HepG2 (cell line): Measurements from ENCODE around the gene CHAF1A. TPM values are rescaled to one million over a fixed set of nuclear protein-coding genes. Genes with fewer than 3 reads are reported as not detected.

Source experiments
- ATAC-seq: fragments of 200-7000 bp; cut with Tn5 transposase; 3 replicates; pipeline ENCODE4 v1.9.1; 2020; ENCODE audit warnings: mild to moderate bottlenecking, moderate library complexity
- BruUV-seq: library from RNA; stranded (reverse); fragments of 400-500 nt; replicated peaks from 2 replicates; lab custom pipeline; 2021; lab: Mats Ljungman, UMichigan
- CTCF ChIA-PET: fragments of 300-600 bp; formaldehyde crosslinking; extraction: SDS; loops from one replicate; lab custom pipeline; 2021; ENCODE audit warnings: low total read pairs, inconsistent platforms, low intra/inter-chr PET ratio; lab: Yijun Ruan, JAX
- POLR2A ChIA-PET: fragments of 350-600 bp; sonication (Branson Sonifier 250); formaldehyde crosslinking; loops from one replicate; lab custom pipeline; 2020; ENCODE audit warnings: antibody characterized with exemption, inconsistent platforms; lab: Yijun Ruan, JAX
- DNase-seq: peaks from one replicate; pipeline ENCODE4 v3.0.0-alpha.2; 2015; ENCODE audit warnings: low spot score
- FAIRE-seq: peaks from 3 replicates; lab custom pipeline; 2011; peaks lifted over from hg19 to GRCh38; lab: Jason Lieb, UNC
- H2AFZ ChIP-seq: one replicate; pipeline ENCODE4 v1.6.1; 2011; ENCODE audit warnings: low read length, inconsistent platforms
- H3K27ac ChIP-seq: fragments of 300-600 bp; 3 replicates; pipeline ENCODE4 v1.8.0; 2011; ENCODE audit warnings: mixed run types, mild to moderate bottlenecking, mixed read lengths, low read length, inconsistent platforms; ENCODE audit not compliant: insufficient read depth; ENCODE audit errors: extremely low read length
- H3K27me3 ChIP-seq, 2 experiments: fragments of 200-600 bp in 1 of 2; 2 replicates in 1 of 2; 3 replicates in 1 of 2; pipeline versions ENCODE4 v1.6.0 to v1.8.0; 2011; ENCODE audit warnings: low read length in 2 of 2, mild to moderate bottlenecking in 2 of 2, moderate library complexity in 2 of 2, inconsistent platforms in 1 of 2; ENCODE audit not compliant: insufficient read depth in 2 of 2, control insufficient read depth in 1 of 2
- H3K36me3 ChIP-seq, 2 experiments: fragments of 200-600 bp in 1 of 2; replicated peaks in 1 of 2; 2 replicates in 1 of 2; 3 replicates in 1 of 2; pipeline versions ENCODE4 v1.5.1 to v1.8.0; 2011; ENCODE audit warnings: low read length in 2 of 2, inconsistent platforms in 1 of 2; ENCODE audit not compliant: insufficient read depth in 2 of 2, control insufficient read depth in 1 of 2
- H3K4me1 ChIP-seq: 2 replicates; pipeline ENCODE4 v1.5.1; 2012; ENCODE audit warnings: low read length, inconsistent platforms; ENCODE audit not compliant: insufficient read depth
- H3K4me2 ChIP-seq: 2 replicates; pipeline ENCODE4 v1.6.0; 2011; ENCODE audit warnings: low read depth, low read length, inconsistent platforms
- H3K4me3 ChIP-seq, 3 experiments: fragments of 200-600 bp in 1 of 3; sonication (generic), shearing (Covaris generic) in 1 of 3; replicated peaks in 1 of 3; 2 replicates each; pipeline ENCODE4 v1.5.1; 2011 to 2016; ENCODE audit warnings: low read length in 3 of 3, inconsistent platforms in 2 of 3, low read depth in 2 of 3, mild to moderate bottlenecking in 2 of 3, control low read depth in 1 of 3, mixed read lengths in 1 of 3; ENCODE audit not compliant: insufficient read depth in 1 of 3
- H3K79me2 ChIP-seq: one replicate; pipeline ENCODE4 v1.6.1; 2011; ENCODE audit warnings: low read length, inconsistent platforms; ENCODE audit not compliant: insufficient read depth
- H3K9ac ChIP-seq: 2 replicates; pipeline ENCODE4 v1.6.0; 2011; ENCODE audit warnings: mild to moderate bottlenecking, low read depth, low read length, inconsistent platforms; ENCODE audit not compliant: insufficient read depth
- H3K9me3 ChIP-seq: 2 replicates; pipeline ENCODE4 v1.5.1; 2012; ENCODE audit warnings: mild to moderate bottlenecking, low read length
- H4K20me1 ChIP-seq: 2 replicates; pipeline ENCODE4 v1.6.0; 2011; ENCODE audit warnings: inconsistent platforms, mild to moderate bottlenecking, low read length, moderate library complexity; ENCODE audit not compliant: insufficient read depth
- ASH2L ChIP-seq: fragments of 300-600, 200-600 bp; sonication (generic); IDR thresholded peaks from 2 replicates; pipeline ENCODE4 v1.7.0; 2017; ENCODE audit warnings: low read depth, mild to moderate bottlenecking, moderate library complexity, mixed read lengths, low read length; ENCODE audit not compliant: insufficient read length
- ATM ChIP-seq: fragments of 450-650 bp; IDR thresholded peaks from 2 replicates; pipeline ENCODE4 v1.7.1; 2017; ENCODE audit warnings: mild to moderate bottlenecking, borderline replicate concordance
- MAFK ChIP-seq, 2 experiments: IDR thresholded peaks in 1 of 2; conservative IDR thresholded peaks in 1 of 2; 2 replicates each; pipeline ENCODE4 v1.6.1; 2011; ENCODE audit warnings: improper control_type of control experiment in 2 of 2, low read length in 2 of 2
- NFE2L2 ChIP-seq: fragments of 150-350 bp; IDR thresholded peaks from 2 replicates; pipeline ENCODE4 v1.6.1; 2014; ENCODE audit warnings: low read length
- RFX1 ChIP-seq: fragments of 450-650 bp; IDR thresholded peaks from 2 replicates; pipeline ENCODE4 v1.6.1; 2017
- SCMH1 ChIP-seq: sonication (generic); formaldehyde crosslinking; IDR thresholded peaks from 2 replicates; pipeline ENCODE4 v1.9.0; 2021; ENCODE audit warnings: missing genetic modification reagents, mild to moderate bottlenecking, borderline replicate concordance
- SP4 ChIP-seq: sonication (generic); formaldehyde crosslinking; IDR thresholded peaks from 2 replicates; pipeline ENCODE4 v1.8.1; 2023; ENCODE audit warnings: mild to moderate bottlenecking, missing genetic modification reagents
- ZNF44 ChIP-seq: sonication (generic); formaldehyde crosslinking; IDR thresholded peaks from 2 replicates; pipeline ENCODE4 v1.5.1; 2020; ENCODE audit warnings: mild to moderate bottlenecking, missing genetic modification reagents
- ZNF709 ChIP-seq: sonication (generic); formaldehyde crosslinking; IDR thresholded peaks from 2 replicates; pipeline ENCODE4 v1.5.0; 2020; ENCODE audit warnings: mild to moderate bottlenecking, missing genetic modification reagents
- whole genome bisulfite sequencing: methylation state at CpG from one replicate; pipeline ENCODE4 v1.1.6; 2017; ENCODE audit warnings: low lambda C conversion rate; 5-methylcytosine and 5-hydroxymethylcytosine counted together
- in situ Hi-C: cut with HindIII; loops from 2 replicates; pipeline ENCODE4 v1.10.0; 2017; ENCODE audit warnings: low pct_unique_long_range_greater_than_20kb; ENCODE audit not compliant: extremely low pct_ligation_motif_present
- intact Hi-C: fragments of 100-400 bp; cut with micrococcal nuclease; formaldehyde crosslinking; loops from one replicate; pipeline ENCODE4 v1.10.0; 2022; ENCODE audit not compliant: unreplicated experiment
- polyA plus RNA-seq, 8 experiments: library from polyadenylated mRNA; depleted of rRNA in 3 of 8; stranded (reverse) in 7 of 8; unstranded in 1 of 8; fragments of >200 nt; fragmentation: Illumina TruSeq in 4 of 8; extraction: Trizol in 4 of 8; gene quantifications; 2 replicates each; pipeline versions ENCODE4 v1.2.1 to v1.2.3, GENCODE V29; 2011 to 2016; ENCODE audit warnings: low read depth in 4 of 8, missing spikeins in 1 of 8, mixed read lengths in 1 of 8; ENCODE audit not compliant: insufficient read depth in 1 of 8
- total RNA-seq, 5 experiments: library from RNA; depleted of rRNA; stranded (reverse); fragments of >200 nt; fragmentation: Illumina TruSeq; extraction: Trizol; gene quantifications; 2 replicates each; pipeline ENCODE4 v1.2.3, GENCODE V29; 2016; ENCODE audit warnings: low read depth in 1 of 5
- TF ChIP-seq, protein P1 (sequence below): sonication (generic); formaldehyde crosslinking; IDR thresholded peaks from 2 replicates; pipeline ENCODE4 v1.5.1; 2020; ENCODE audit warnings: missing genetic modification reagents, mild to moderate bottlenecking, borderline replicate concordance
- TF ChIP-seq, protein P2 (sequence below): sonication (generic); formaldehyde crosslinking; IDR thresholded peaks from 2 replicates; pipeline ENCODE4 v1.8.1; 2022; ENCODE audit warnings: mild to moderate bottlenecking, missing genetic modification reagents
- TF ChIP-seq, protein P3 (sequence below): sonication (generic); formaldehyde crosslinking; IDR thresholded peaks from 2 replicates; pipeline ENCODE4 v1.5.0; 2020; ENCODE audit warnings: mild to moderate bottlenecking, missing genetic modification reagents
- TF ChIP-seq, protein P4 (sequence below): sonication (generic); formaldehyde crosslinking; conservative IDR thresholded peaks from 2 replicates; pipeline ENCODE4 v1.4.0; 2020; ENCODE audit warnings: missing genetic modification reagents
- TF ChIP-seq, protein P5 (sequence below): sonication (generic); formaldehyde crosslinking; IDR thresholded peaks from 2 replicates; pipeline ENCODE4 v1.4.0; 2020; ENCODE audit warnings: mild to moderate bottlenecking, missing genetic modification reagents

Gene CHAF1A
- total and polyA plus RNA-seq, 2 of the 13 experiments (the other 11 are each of a cell fraction or from before 2014, with no cell fraction given): 11.0 to 34.8 TPM

DNA sequence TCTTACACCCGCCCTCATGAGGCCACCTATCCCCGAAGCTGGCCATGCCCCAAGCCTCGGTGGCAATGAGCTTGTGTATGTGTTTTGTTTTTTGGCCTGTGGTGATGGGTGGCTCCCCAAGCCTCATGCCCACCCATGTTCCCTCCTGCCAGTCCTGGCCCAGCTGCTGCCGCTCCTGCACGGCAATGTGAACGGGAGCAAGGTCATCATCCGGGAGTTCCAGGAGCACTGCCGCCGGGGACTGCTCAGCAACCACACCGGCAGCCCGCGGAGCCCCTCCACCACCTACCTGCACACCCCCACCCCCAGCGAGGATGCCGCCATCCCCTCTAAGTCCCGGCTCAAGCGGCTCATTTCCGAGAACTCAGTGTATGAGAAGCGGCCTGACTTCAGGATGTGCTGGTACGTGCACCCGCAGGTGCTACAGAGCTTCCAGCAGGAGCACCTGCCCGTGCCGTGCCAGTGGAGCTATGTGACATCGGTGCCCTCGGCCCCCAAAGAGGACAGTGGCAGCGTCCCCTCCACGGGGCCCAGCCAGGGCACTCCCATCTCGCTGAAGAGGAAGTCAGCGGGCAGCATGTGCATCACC is 30.6 kb downstream of the CHAF1A start:
- DNase-seq (no peak), ATAC-seq (no peak), FAIRE-seq (no peak)
- no peaks in the 10 kb centered on the region for H3K27me3 ChIP-seq
- H3K79me2 ChIP-seq: no peaks in the 10 kb centered on the region
- no peaks in the 10 kb centered on the region for H3K4me1 ChIP-seq
- in situ Hi-C loops: no loop called here
- H3K27ac ChIP-seq: no peak overlapping the region
- no TSS peak for BruUV-seq
- TF ChIP-seq, protein P1, sequence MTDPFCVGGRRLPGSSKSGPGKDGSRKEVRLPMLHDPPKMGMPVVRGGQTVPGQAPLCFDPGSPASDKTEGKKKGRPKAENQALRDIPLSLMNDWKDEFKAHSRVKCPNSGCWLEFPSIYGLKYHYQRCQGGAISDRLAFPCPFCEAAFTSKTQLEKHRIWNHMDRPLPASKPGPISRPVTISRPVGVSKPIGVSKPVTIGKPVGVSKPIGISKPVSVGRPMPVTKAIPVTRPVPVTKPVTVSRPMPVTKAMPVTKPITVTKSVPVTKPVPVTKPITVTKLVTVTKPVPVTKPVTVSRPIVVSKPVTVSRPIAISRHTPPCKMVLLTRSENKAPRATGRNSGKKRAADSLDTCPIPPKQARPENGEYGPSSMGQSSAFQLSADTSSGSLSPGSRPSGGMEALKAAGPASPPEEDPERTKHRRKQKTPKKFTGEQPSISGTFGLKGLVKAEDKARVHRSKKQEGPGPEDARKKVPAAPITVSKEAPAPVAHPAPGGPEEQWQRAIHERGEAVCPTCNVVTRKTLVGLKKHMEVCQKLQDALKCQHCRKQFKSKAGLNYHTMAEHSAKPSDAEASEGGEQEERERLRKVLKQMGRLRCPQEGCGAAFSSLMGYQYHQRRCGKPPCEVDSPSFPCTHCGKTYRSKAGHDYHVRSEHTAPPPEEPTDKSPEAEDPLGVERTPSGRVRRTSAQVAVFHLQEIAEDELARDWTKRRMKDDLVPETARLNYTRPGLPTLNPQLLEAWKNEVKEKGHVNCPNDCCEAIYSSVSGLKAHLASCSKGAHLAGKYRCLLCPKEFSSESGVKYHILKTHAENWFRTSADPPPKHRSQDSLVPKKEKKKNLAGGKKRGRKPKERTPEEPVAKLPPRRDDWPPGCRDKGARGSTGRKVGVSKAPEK: no peak
- TF ChIP-seq, protein P2, sequence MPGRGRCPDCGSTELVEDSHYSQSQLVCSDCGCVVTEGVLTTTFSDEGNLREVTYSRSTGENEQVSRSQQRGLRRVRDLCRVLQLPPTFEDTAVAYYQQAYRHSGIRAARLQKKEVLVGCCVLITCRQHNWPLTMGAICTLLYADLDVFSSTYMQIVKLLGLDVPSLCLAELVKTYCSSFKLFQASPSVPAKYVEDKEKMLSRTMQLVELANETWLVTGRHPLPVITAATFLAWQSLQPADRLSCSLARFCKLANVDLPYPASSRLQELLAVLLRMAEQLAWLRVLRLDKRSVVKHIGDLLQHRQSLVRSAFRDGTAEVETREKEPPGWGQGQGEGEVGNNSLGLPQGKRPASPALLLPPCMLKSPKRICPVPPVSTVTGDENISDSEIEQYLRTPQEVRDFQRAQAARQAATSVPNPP (CRISPR knock-in tag): no peak
- TF ChIP-seq ZNF44 (CRISPR knock-in tag): no peak
- no peak for TF ChIP-seq ASH2L
- no peak for TF ChIP-seq RFX1
- TF ChIP-seq, protein P3, sequence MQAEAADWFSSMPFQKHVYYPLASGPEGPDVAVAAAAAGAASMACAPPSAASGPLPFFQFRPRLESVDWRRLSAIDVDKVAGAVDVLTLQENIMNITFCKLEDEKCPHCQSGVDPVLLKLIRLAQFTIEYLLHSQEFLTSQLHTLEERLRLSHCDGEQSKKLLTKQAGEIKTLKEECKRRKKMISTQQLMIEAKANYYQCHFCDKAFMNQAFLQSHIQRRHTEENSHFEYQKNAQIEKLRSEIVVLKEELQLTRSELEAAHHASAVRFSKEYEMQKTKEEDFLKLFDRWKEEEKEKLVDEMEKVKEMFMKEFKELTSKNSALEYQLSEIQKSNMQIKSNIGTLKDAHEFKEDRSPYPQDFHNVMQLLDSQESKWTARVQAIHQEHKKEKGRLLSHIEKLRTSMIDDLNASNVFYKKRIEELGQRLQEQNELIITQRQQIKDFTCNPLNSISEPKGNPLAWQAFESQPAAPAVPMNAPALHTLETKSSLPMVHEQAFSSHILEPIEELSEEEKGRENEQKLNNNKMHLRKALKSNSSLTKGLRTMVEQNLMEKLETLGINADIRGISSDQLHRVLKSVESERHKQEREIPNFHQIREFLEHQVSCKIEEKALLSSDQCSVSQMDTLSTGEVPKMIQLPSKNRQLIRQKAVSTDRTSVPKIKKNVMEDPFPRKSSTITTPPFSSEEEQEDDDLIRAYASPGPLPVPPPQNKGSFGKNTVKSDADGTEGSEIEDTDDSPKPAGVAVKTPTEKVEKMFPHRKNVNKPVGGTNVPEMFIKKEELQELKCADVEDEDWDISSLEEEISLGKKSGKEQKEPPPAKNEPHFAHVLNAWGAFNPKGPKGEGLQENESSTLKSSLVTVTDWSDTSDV (CRISPR knock-in tag): no peak
- TF ChIP-seq NFE2L2: no peak
- TF ChIP-seq, protein P4, sequence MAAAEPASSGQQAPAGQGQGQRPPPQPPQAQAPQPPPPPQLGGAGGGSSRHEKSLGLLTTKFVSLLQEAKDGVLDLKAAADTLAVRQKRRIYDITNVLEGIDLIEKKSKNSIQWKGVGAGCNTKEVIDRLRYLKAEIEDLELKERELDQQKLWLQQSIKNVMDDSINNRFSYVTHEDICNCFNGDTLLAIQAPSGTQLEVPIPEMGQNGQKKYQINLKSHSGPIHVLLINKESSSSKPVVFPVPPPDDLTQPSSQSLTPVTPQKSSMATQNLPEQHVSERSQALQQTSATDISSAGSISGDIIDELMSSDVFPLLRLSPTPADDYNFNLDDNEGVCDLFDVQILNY (CRISPR knock-in tag): no peak
- TF ChIP-seq, protein P5, sequence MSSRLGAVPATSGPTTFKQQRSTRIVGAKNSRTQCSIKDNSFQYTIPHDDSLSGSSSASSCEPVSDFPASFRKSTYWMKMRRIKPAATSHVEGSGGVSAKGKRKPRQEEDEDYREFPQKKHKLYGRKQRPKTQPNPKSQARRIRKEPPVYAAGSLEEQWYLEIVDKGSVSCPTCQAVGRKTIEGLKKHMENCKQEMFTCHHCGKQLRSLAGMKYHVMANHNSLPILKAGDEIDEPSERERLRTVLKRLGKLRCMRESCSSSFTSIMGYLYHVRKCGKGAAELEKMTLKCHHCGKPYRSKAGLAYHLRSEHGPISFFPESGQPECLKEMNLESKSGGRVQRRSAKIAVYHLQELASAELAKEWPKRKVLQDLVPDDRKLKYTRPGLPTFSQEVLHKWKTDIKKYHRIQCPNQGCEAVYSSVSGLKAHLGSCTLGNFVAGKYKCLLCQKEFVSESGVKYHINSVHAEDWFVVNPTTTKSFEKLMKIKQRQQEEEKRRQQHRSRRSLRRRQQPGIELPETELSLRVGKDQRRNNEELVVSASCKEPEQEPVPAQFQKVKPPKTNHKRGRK: no peak
- TF ChIP-seq SCMH1 (CRISPR knock-in tag): no peak
- no peak for TF ChIP-seq ZNF709 (CRISPR knock-in tag)
- no peak for TF ChIP-seq MAFK (conservative IDR thresholded peaks at IDR 0.05 in 1 of 2, IDR thresholded peaks at IDR 0.05 in 1 of 2; ENCODE audit: low read length in 2 of 2)
- TF ChIP-seq SP4: no peak
- no peak for TF ChIP-seq ATM
- no peaks in the 10 kb centered on the region for H4K20me1 ChIP-seq
- 85% methylated on average over 8 of the region's 28 CpGs for WGBS
- no peak overlapping the region for H3K9ac ChIP-seq
- H3K9me3 ChIP-seq: no peaks in the 10 kb centered on the region
- no peak overlapping the region for H3K4me3 ChIP-seq
- no peak overlapping the region for H3K4me2 ChIP-seq
- intact Hi-C loops: no loop called here
- peaks cover 25 to 78% of the 10 kb centered on the region in 2 experiments for H3K36me3 ChIP-seq
- ChIA-PET POLR2A (no interaction called here), CTCF (no interaction called here)
- H2AFZ ChIP-seq: no peak overlapping the region
